ENCODE results near the gene AURKA. TPM values are rescaled to one million over a fixed set of nuclear protein-coding genes. Genes with fewer than 3 reads are reported as not detected.

AURKA gene
- total RNA-seq, 1 donor, result 1.6 TPM

Other genes starting within 250 kb of the AURKA start
- gene MC3R, start 143.5 kb downstream of the AURKA start, total RNA-seq, result not detected
- 27.5 TPM for gene FAM210B, start 33.2 kb downstream of the AURKA start, total RNA-seq
- gene CSTF1, start 430 bp upstream of the AURKA start, total RNA-seq, result 43.1 TPM
- 4.0 TPM for gene CASS4, start 20.0 kb upstream of the AURKA start, total RNA-seq
- gene RTF2, start 76.4 kb upstream of the AURKA start, total RNA-seq, result 60.1 TPM
- gene FAM209A, start 132.5 kb upstream of the AURKA start, total RNA-seq, result 0.54 TPM
- not detected for gene FAM209B, start 141.0 kb upstream of the AURKA start, total RNA-seq
- gene TFAP2C, start 237.1 kb upstream of the AURKA start, total RNA-seq, result under 0.01 TPM